K562 (cell line): ENCODE results near the gene MAP1LC3B2. TPM values are rescaled to one million over a fixed set of nuclear protein-coding genes. Genes with fewer than 3 reads are reported as not detected.

Experiments used
- BRD9 ChIP-seq: fragments of 450-650 bp; IDR thresholded peaks from 2 replicates; pipeline ENCODE4 v1.6.1; 2018; ENCODE audit warnings: low read depth; ENCODE audit not compliant: partially characterized antibody
- CREB3 ChIP-seq: fragments of 450-650 bp; conservative IDR thresholded peaks from 2 replicates; pipeline ENCODE4 v1.6.1; 2016; ENCODE audit warnings: missing genetic modification characterization, low read depth, mild to moderate bottlenecking, missing compliant biosample characterization, moderate library complexity
- CTBP1 ChIP-seq: fragments of 450-650 bp; IDR thresholded peaks from 2 replicates; pipeline ENCODE4 v1.6.1; 2016; ENCODE audit warnings: borderline replicate concordance
- ELF2 ChIP-seq: fragments of 250-450 bp; sonication (Bioruptor Pico); IDR thresholded peaks from 2 replicates; pipeline ENCODE4 v1.5.0; 2021; ENCODE audit warnings: mild to moderate bottlenecking
- FUS ChIP-seq: fragments of 200-400 bp; formaldehyde crosslinking; optimal IDR thresholded peaks from 2 replicates; pipeline ENCODE3; 2017; ENCODE audit warnings: low read depth, low read length
- HES1 ChIP-seq: fragments of 450-650 bp; IDR thresholded peaks from 2 replicates; pipeline ENCODE4 v1.6.1; 2016; ENCODE audit warnings: low read depth, mild to moderate bottlenecking, moderate library complexity
- KAT8 ChIP-seq: fragments of 450-650 bp; IDR thresholded peaks from 2 replicates; pipeline ENCODE4 v1.6.1; 2016; ENCODE audit warnings: low read depth, mild to moderate bottlenecking
- NELFE ChIP-seq: IDR thresholded peaks from 2 replicates; pipeline ENCODE4 v1.6.1; 2011; ENCODE audit warnings: mild to moderate bottlenecking; ENCODE audit not compliant: insufficient read depth, insufficient read length
- NFIC ChIP-seq: fragments of 450-650 bp; IDR thresholded peaks from 2 replicates; pipeline ENCODE4 v1.6.1; 2017; ENCODE audit warnings: mild to moderate bottlenecking, inconsistent platforms
- POLR2A ChIP-seq: fragments of 450-650 bp; conservative IDR thresholded peaks from 2 replicates; pipeline ENCODE4 v1.6.1; 2016
- POLR2G ChIP-seq: fragments of 200-400 bp; formaldehyde crosslinking; IDR thresholded peaks from 2 replicates; pipeline ENCODE4 v1.6.1; 2017; ENCODE audit warnings: low read depth, mild to moderate bottlenecking, antibody characterized with exemption, low read length, moderate library complexity
- POLR2H ChIP-seq: IDR thresholded peaks from 2 replicates; pipeline ENCODE4 v1.6.1; 2016; ENCODE audit warnings: missing genetic modification characterization, low read depth, mild to moderate bottlenecking, control low read depth, missing compliant biosample characterization, moderate library complexity
- RBM17 ChIP-seq: fragments of 200-400 bp; formaldehyde crosslinking; IDR thresholded peaks from 2 replicates; pipeline ENCODE4 v1.6.1; 2017; ENCODE audit warnings: low read depth, mild to moderate bottlenecking, low read length, borderline replicate concordance
- TCF15 ChIP-seq: fragments of 250-450 bp; sonication (Bioruptor Pico); IDR thresholded peaks from 2 replicates; pipeline ENCODE4 v1.8.0; 2022; ENCODE audit warnings: moderate library complexity, mild to moderate bottlenecking, inconsistent platforms
- TFAP4 ChIP-seq: sonication (generic); formaldehyde crosslinking; IDR thresholded peaks from 2 replicates; pipeline ENCODE4 v1.8.0; 2022; ENCODE audit warnings: missing genetic modification reagents, mild to moderate bottlenecking, moderate library complexity, borderline replicate concordance
- U2AF1 ChIP-seq: fragments of 200-400 bp; formaldehyde crosslinking; optimal IDR thresholded peaks from 2 replicates; pipeline ENCODE3; 2017; ENCODE audit warnings: mild to moderate bottlenecking, low read depth, low read length, moderate library complexity
- ZBTB2 ChIP-seq: fragments of 450-650 bp; IDR thresholded peaks from 2 replicates; pipeline ENCODE4 v1.6.1; 2016; ENCODE audit warnings: antibody characterized with exemption
- ZNF224 ChIP-seq: sonication (generic); formaldehyde crosslinking; IDR thresholded peaks from 2 replicates; pipeline ENCODE4 v1.8.0; 2022; ENCODE audit warnings: mild to moderate bottlenecking, missing genetic modification reagents
- ZNF717 ChIP-seq: fragments of 250-450 bp; sonication (Bioruptor Pico); IDR thresholded peaks from 2 replicates; pipeline ENCODE4 v1.5.0; 2021
- ZNF740 ChIP-seq, 3 experiments: fragments of 200-800 bp in 1 of 3; sonication (Bioruptor generic) in 1 of 3; sonication (generic) in 1 of 3; formaldehyde crosslinking in 1 of 3; IDR thresholded peaks; 2 replicates each; pipeline versions ENCODE4 v1.6.1 to v1.8.0; 2016 to 2022; ENCODE audit warnings: mild to moderate bottlenecking in 2 of 3, missing compliant biosample characterization in 2 of 3, missing genetic modification characterization in 2 of 3, missing genetic modification reagents in 1 of 3
- ZNF76 ChIP-seq: fragments of 250-450 bp; sonication (Bioruptor Pico); IDR thresholded peaks from 2 replicates; pipeline ENCODE4 v1.4.0; 2020; ENCODE audit warnings: mild to moderate bottlenecking, moderate library complexity, borderline replicate concordance
- ZNF766 ChIP-seq: fragments of 200-800 bp; sonication (Bioruptor generic); conservative IDR thresholded peaks from 2 replicates; pipeline ENCODE4 v1.6.1; 2016; ENCODE audit warnings: missing genetic modification characterization, missing compliant biosample characterization
- ZSCAN32 ChIP-seq: fragments of 450-650 bp; formaldehyde crosslinking; IDR thresholded peaks from 2 replicates; pipeline ENCODE4 v1.4.0; 2020; ENCODE audit warnings: mild to moderate bottlenecking, moderate library complexity
- polyA plus RNA-seq, 8 experiments: library from polyadenylated mRNA; depleted of rRNA in 4 of 8; stranded (reverse) in 5 of 8; unstranded in 3 of 8; fragments of >200 nt; fragmentation: Nextera tagmentation in 2 of 8; fragmentation: Illumina TruSeq in 1 of 8; extraction: Ambion mirVana in 2 of 8; extraction: Trizol in 1 of 8; gene quantifications; 2 replicates each; pipeline versions ENCODE4 v1.2.1 to v1.2.3, GENCODE V29; 2011 to 2014; ENCODE audit warnings: inconsistent platforms in 1 of 8, missing spikeins in 1 of 8
- total RNA-seq, 7 experiments: library from RNA; depleted of rRNA in 6 of 7; stranded (reverse); fragments of >200 nt in 6 of 7; fragmentation: Illumina TruSeq in 2 of 7; extraction: Trizol in 2 of 7; gene quantifications; 2 replicates each; pipeline versions ENCODE4 v1.2.1 to v1.2.3, GENCODE V29; 2011 to 2021; ENCODE audit warnings: low replicate concordance in 1 of 7

MAP1LC3B2 gene
- total and polyA plus RNA-seq, 9 of the 15 experiments (the other 6 are each of a cell fraction or from before 2014, with no cell fraction given) = 0.53 to 2.8 (median 0.76) TPM; not detected in 2

- TF ChIP-seq ZNF740 (CRISPR knock-in tag; IDR thresholded peaks at IDR 0.05) = no peak
- TF ChIP-seq ZNF740 (tag; IDR thresholded peaks at IDR 0.05) = peak in 1 of 2 experiments; percentile 67; a peak in 1 of 4 replicates
- TF ChIP-seq ZSCAN32 (CRISPR knock-in tag) = no peak
- no peak for TF ChIP-seq CREB3 (tag)
- TF ChIP-seq TCF15 (CRISPR knock-in tag) = 0 out of 2 replicates have a peak, but pooled peaks have one; percentile 70
- no peak for TF ChIP-seq NFIC
- TF ChIP-seq POLR2G = 0 out of 2 replicates have a peak, but pooled peaks have one; percentile 39
- no peak for TF ChIP-seq TFAP4 (CRISPR knock-in tag)
- TF ChIP-seq U2AF1 = no peak
- TF ChIP-seq CTBP1 = no peak
- peak; percentile 50; the same call in 1 of the 2 replicates for TF ChIP-seq ZNF76 (CRISPR knock-in tag)
- TF ChIP-seq HES1 = no peak
- TF ChIP-seq KAT8 = no peak
- peak; percentile 27; the same call in 1 of the 2 replicates for TF ChIP-seq ELF2 (CRISPR knock-in tag)
- no peak for TF ChIP-seq ZNF717 (CRISPR knock-in tag)
- TF ChIP-seq NELFE = no peak
- TF ChIP-seq ZBTB2 = no peak
- TF ChIP-seq ZNF766 (CRISPR knock-in tag) = 0 out of 2 replicates have a peak, but pooled peaks have one; percentile 20
- no peak for TF ChIP-seq POLR2A
- TF ChIP-seq BRD9 = peak; percentile 83
- no peak for TF ChIP-seq RBM17
- TF ChIP-seq POLR2H (tag) = peak; percentile 73
- no peak for TF ChIP-seq ZNF224 (CRISPR knock-in tag)
- TF ChIP-seq FUS = no peak
Observed at GRCh38 chr12:116551952-116552772, 7.0 kb upstream of the MAP1LC3B2 start (continued).
